HG03469 (cell line): ENCODE results near the gene OR6N1.

ENCODE experiments used
- ATAC-seq: cut with Tn5 transposase; IDR thresholded peaks from one replicate; pipeline ENCODE4 v1.9.1; 2021; ENCODE audit warnings: mild to moderate bottlenecking, moderate library complexity, moderate number of reproducible peaks; ENCODE audit not compliant: unreplicated experiment

Gene OR6N1

DNA sequence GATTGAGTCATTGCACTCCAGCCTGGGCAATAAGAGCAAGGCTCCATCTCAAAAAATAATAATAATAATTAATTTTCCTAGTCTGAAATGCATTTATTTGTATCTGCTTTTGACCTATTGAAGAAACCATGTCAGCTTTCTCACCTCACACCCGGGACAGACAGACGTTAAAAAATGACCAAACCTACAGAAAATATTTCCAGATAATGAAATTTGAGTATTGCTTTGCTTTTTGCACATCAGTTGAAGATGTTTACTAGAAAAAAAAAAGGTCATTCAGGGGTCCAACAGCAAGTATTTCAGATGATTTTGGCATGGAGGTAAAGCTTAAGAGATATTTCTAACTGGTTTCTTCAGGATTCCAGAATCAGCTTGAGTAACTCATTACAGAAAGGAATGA is 17.6 kb downstream of the OR6N1 start, which contains the start of gene OR6K6:
OR6K6 (plus strand) TSS at position 301 of the 400 bp plus-strand sequence. CDS start 168 bp downstream, outside the sequence.
- ATAC-seq: no peak

DNA sequence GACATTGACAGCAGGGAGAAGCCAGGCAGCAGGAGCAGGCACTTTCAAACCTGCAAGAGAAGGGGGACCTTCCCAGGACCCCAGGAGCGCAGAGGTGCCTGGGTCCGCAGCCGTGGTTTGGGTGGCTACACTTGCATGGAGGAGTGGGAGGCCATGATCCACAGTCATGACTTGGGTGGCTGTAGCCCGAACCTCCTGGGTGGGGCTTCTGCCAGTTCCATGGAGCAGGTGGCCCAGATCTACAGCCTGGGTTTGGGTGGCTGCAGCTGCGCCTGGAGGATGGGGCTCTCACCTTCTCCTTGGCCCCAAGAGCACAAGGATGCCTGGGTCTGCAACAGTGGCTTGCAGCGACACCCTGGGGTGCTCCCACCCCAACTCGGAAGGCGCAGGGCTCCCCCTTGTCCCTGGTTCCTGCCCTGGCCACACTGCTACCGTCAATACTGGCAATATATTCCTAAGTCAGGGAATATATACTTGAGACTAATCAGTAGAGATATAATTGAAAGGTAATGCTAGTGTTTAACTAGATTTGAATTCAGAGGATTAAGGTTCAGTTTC is 19.8 kb downstream of the OR6N1 start:
- no peak for ATAC-seq

DNA sequence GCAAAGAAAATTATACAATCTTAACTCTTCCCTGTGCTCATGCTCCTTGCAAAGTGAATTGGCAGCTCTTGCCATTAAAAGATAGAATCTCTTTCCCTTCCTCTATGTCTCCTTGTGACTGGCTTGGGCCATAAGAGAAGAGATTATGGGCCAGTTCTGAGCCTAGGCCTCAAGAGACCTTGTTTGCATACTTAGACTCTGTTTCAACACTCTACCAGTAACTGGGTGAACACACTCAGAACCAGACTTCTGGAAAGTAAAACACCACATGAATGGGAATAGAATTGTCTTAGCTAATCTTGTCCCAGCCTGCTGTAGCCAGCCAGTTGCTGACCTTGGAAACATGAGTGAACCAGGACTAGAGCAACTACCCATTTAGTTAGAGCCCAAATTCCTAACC is 36.1 kb downstream of the OR6N1 start:
- ATAC-seq: no peak

DNA sequence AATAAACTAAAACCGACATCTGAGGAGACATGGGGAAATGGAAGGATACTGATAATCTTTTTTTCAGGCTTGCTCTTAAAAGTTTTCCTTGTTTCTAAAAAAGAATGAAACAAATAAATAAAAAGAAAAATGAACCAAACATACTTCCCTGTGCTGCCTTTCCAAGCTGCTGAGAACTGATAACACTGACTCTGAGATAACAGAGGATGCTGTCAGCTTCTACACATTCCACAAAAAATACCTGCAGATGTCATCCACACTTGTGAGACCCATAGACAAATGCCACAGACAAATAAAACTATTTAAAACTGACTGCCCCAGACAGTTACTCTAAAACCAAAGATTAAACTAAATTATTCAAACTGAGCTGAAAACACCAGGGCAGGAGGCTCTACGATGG is 39.5 kb downstream of the OR6N1 start:
- ATAC-seq: no peak

- ATAC-seq: no peak
Observed at GRCh38 chr1:158731707-158732106, 40.3 kb downstream of the OR6N1 start.

DNA sequence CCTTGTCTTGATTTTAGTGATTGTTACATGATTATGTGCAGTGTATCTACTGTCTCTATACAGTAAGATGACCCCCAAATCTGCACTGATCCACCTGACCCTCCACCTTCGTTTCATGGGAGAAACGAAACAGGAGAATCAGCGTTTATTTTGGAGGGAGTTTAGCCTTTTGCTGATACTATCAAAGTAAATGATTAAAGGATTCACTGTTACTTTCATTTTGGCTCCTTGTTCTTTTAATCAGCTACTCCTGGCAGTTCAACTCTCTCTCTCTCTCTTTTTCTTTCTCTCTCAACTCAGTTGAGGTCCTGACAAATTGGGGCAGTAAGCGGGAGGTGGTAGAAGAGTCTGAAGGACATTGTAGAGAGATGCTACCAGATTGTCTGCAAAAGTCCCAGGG is 41.5 kb downstream of the OR6N1 start:
- ATAC-seq: no peak

DNA sequence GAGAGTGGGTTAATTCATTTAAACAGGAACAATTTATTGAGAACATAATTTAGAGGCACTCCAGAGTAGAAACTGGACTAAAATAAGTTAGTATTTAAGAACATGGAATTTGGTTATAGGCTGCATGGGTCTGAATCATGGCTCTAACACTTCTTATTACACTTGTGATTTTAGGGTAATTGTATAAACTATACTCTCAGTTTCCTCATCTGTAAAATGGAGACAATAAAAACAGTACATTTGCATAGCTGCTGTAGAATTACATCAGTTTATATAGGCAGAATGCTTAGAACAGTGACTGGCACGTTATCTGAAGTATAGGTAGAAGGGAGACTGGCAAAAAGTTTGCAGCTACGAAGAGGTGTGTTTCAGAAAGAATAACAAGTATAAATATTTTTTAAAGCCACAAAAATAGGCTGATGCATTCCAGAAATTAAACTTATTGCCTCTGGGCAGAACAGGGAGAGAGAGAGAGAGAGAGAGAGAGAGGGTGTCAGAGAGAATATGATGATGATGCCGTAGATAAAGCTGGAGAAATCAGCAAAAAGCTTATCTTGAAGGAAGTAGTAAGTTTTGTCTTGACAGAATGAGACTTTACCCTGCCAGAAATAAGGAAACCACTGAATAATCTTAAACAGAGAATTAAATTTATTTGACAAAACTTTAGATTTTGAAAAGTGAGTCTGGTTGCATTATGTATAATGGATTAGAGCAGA is 43.3 kb downstream of the OR6N1 start:
- no peak for ATAC-seq

DNA sequence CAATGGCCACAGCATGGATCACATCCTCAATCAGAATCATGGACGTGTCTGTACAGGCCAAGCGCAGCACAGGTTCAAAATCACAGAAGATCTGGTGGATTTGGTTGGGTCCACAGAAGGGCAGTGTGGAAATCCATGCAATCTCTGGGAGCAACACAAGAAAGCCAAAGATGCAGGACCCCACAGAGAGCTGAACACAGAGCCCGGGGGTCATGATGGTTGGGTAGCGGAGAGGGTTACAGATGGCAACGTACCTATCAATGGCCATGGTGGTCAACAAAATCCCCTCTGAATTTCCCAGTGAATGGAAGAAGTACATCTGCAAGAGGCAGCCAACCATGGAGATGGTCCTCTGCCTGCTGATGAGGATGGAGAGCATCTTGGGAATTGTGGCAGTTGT is 47.6 kb downstream of the OR6N1 start:
- ATAC-seq: no peak

DNA sequence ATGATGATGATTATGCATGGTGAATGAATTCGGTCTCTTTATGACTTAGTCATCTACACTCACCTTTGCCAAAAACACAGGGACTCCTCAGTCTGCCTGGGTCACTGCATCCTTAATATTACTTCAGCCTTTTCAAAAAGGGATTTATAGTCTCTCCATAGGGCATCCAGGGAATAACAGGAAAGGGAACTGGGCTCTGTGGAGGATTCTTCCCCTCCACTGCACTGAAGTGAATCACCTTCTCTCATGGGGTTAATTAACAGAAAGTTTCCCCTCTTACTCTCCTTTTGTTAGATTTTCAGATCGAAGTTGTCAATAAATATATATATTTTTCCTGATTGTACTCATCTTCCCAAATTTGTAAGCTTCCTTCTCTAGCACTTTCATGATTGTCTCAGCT is 51.4 kb downstream of the OR6N1 start, which contains the start of gene OR6K3:
OR6K3 (minus strand) TSS at position 101 of the 400 bp plus-strand sequence. CDS start 2,605 bp downstream, outside the sequence.
- ATAC-seq: no peak

DNA sequence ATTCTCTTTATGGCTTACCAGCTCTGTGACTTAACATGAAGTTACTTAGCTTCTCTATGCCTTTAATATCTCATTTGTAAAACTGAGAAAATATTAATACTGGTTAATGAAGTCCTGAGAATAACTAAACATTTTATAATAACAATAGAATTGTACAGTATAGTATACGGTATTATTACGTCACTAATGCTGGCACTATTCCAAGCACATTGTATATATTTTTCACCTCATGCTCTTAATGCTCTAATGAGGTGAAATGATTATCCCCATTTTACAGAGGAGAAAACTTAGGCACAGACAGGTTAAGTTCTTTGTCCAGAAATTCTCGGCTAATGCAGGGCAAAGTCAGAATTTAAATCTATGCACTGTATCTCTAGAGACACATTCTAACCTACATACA is 52.3 kb downstream of the OR6N1 start:
- ATAC-seq: no peak

DNA sequence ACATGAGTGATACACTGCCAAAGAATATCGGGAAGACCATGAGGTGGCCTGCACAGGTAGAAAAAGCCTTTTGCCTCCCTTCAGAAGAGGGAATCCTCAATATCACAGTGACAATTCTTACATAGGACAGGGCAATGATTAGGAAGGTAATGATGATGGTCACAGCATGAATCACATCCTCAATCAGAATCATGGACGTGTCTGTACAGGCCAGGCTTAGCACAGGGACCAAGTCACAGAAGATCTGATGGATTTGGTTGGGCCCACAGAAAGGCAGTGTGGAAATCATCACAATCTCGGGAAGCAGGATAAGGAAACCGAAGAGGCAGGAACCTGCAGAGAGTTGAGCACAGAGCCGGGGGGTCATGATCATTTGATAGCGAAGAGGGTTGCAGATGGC is 54.7 kb downstream of the OR6N1 start:
- ATAC-seq: no peak

DNA sequence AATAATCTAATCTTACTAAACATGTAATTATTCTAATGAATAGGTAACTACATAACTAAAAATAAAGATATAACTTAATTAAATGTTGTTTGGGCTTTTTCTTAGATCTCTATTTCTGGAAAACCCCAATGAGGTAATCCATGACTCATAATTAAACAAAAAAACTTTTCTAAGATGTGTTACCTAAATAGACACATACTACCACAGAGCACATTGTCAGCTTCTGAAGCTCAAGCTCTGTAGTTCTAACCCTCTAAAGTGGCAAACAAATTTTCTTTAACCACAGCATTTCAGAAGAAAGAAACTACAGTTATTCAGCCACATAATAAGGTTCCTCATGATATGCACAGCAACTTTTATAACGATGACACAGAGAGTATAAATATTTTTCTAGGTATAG is 55.7 kb downstream of the OR6N1 start:
- ATAC-seq: no peak

DNA sequence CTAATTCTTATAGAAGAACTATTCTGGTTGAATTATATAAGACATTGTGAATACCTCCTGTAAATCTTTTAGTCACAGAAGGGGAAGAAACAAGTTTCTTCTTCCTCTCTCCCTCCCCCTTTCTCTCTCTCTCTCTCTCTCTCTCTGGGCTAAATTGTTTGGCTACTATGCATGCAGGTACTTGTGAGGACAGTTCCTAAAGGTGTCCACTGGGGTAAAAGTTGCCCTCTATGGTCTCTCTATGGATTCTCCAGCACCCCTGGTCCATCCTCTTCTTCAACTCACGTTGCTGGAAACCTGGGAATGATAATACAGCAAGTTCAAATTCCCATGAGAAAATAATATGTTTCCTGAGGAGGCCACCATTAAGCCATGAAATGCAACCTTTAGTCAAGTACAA is 57.2 kb downstream of the OR6N1 start:
- no peak for ATAC-seq
